Hepatocyte (in vitro differentiated cells): ENCODE data around the gene WFDC12. TPM values are rescaled to one million over a fixed set of nuclear protein-coding genes. Genes with fewer than 3 reads are reported as not detected.

Experiments
- DNase-seq: peaks from one replicate; pipeline ENCODE4 v3.0.0-alpha.2; 2016; ENCODE audit warnings: low spot score
- H2AFZ ChIP-seq: fragments of 200-600 bp; sonication (generic); 2 replicates; pipeline ENCODE4 v1.6.0; 2016; ENCODE audit warnings: antibody characterized with exemption, mild to moderate bottlenecking
- H3K27ac ChIP-seq: fragments of 200-600 bp; sonication (generic); 2 replicates; pipeline ENCODE4 v1.5.1; 2016; ENCODE audit warnings: mild to moderate bottlenecking
- H3K27me3 ChIP-seq: fragments of 200-600 bp; sonication (generic); 2 replicates; pipeline ENCODE4 v1.6.1; 2016
- H3K36me3 ChIP-seq: fragments of 200-600 bp; sonication (generic); replicated peaks from 2 replicates; pipeline ENCODE4 v1.5.1; 2016; ENCODE audit warnings: low read depth; ENCODE audit not compliant: insufficient read depth
- H3K4me1 ChIP-seq: fragments of 200-600 bp; sonication (generic); 2 replicates; pipeline ENCODE4 v1.5.1; 2016; ENCODE audit warnings: mild to moderate bottlenecking, moderate library complexity; ENCODE audit not compliant: insufficient read depth
- H3K4me2 ChIP-seq: fragments of 200-600 bp; sonication (generic); 2 replicates; pipeline ENCODE4 v1.6.0; 2016
- H3K4me3 ChIP-seq: fragments of 200-600 bp; sonication (generic); 2 replicates; pipeline ENCODE4 v1.5.1; 2016; ENCODE audit warnings: mild to moderate bottlenecking
- H3K79me2 ChIP-seq: fragments of 200-600 bp; sonication (generic); 2 replicates; pipeline ENCODE4 v1.6.0; 2017; ENCODE audit warnings: mild to moderate bottlenecking
- H3K9me2 ChIP-seq: fragments of 200-600 bp; sonication (generic); replicated peaks from 2 replicates; pipeline ENCODE4 v1.6.0; 2017; ENCODE audit warnings: mild to moderate bottlenecking; ENCODE audit not compliant: insufficient read depth
- H3K9me3 ChIP-seq: fragments of 200-600 bp; sonication (generic); 2 replicates; pipeline ENCODE4 v1.5.1; 2016; ENCODE audit warnings: low read depth, mild to moderate bottlenecking
- H4K20me1 ChIP-seq: fragments of 200-600 bp; sonication (generic); 2 replicates; pipeline ENCODE4 v1.6.0; 2016; ENCODE audit warnings: mild to moderate bottlenecking; ENCODE audit not compliant: insufficient read depth, poor library complexity, severe bottlenecking
- EZH2 ChIP-seq: fragments of 200-600 bp; sonication (generic); IDR thresholded peaks from 2 replicates; pipeline ENCODE4 v1.6.1; 2016; ENCODE audit warnings: antibody characterized with exemption, mild to moderate bottlenecking, borderline replicate concordance
- EZH2phosphoT487 ChIP-seq: fragments of 200-600 bp; sonication (generic); IDR thresholded peaks from one replicate; pipeline ENCODE4 v1.6.1; 2018; ENCODE audit warnings: antibody characterized with exemption, mild to moderate bottlenecking, low read depth, moderate library complexity; ENCODE audit not compliant: unreplicated experiment, severe bottlenecking
- WGBS: methylation state at CpG from one replicate; pipeline ENCODE4 v1.1.6; 2016; ENCODE audit warnings: low lambda C conversion rate; ENCODE audit errors: missing lambda C conversion rate; 5-methylcytosine and 5-hydroxymethylcytosine counted together
- polyA plus RNA-seq: library from polyadenylated mRNA; unstranded; fragments of >200 nt; fragmentation: Nextera tagmentation; extraction: Ambion mirVana; gene quantifications from 2 replicates; pipeline ENCODE4 v1.2.1, GENCODE V29; 2016
- total RNA-seq: library from RNA; depleted of rRNA; stranded (reverse); fragments of >200 nt; gene quantifications from 2 replicates; pipeline ENCODE4 v1.2.3, GENCODE V29; 2014
- TF ChIP-seq, protein P1 (sequence below): fragments of 200-600 bp; sonication (generic); IDR thresholded peaks from 2 replicates; pipeline ENCODE4 v1.5.1; 2016; ENCODE audit warnings: antibody characterized with exemption, mild to moderate bottlenecking; ENCODE audit not compliant: poor library complexity

The WFDC12 gene
- total and polyA plus RNA-seq, 2 experiments from 2014 or later: not detected

DNA sequence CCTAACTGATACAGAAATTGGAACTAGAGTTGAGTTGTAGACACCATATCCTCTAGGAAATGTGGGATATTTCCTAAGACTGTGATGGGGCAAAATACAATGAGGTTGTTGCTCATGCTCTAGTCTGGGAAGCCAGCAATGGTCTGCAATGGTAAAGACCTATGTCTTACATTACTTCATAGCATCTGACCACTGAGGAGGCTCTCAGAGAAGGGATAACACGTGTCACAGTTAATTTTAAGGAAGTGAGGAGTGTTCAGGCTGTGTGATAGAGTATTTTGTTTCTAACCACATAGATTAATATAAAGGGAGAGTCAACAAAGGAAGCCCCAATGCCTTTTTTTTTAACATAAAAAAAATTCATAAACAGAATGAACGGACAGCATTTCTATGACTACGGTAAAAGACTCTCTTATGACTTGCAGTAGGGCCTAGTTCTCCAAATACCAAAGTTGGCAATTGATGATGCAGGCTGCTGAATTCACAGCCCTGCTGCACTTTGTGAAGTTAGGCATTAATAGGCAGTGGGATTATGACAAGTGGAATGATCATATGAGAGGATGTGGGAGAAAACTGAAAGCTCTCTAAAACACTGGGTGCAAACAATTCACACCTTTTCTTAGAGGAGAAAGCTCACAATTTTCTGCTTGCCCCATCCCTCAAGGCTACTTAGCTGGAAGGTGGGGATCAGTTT, 37.0 kb downstream of the WFDC12 start:
- no peak for DNase-seq
- H3K4me2 ChIP-seq: no peak overlapping the region
- peaks cover 4% of the 10 kb centered on the region for H3K4me1 ChIP-seq
- H3K36me3 ChIP-seq: no peaks in the 10 kb centered on the region
- 94% methylated on average over 3 of the region's 3 CpGs for WGBS
- H3K4me3 ChIP-seq: no peak overlapping the region
- H3K9me2 ChIP-seq: no peaks in the 10 kb centered on the region
- TF ChIP-seq, protein P1, sequence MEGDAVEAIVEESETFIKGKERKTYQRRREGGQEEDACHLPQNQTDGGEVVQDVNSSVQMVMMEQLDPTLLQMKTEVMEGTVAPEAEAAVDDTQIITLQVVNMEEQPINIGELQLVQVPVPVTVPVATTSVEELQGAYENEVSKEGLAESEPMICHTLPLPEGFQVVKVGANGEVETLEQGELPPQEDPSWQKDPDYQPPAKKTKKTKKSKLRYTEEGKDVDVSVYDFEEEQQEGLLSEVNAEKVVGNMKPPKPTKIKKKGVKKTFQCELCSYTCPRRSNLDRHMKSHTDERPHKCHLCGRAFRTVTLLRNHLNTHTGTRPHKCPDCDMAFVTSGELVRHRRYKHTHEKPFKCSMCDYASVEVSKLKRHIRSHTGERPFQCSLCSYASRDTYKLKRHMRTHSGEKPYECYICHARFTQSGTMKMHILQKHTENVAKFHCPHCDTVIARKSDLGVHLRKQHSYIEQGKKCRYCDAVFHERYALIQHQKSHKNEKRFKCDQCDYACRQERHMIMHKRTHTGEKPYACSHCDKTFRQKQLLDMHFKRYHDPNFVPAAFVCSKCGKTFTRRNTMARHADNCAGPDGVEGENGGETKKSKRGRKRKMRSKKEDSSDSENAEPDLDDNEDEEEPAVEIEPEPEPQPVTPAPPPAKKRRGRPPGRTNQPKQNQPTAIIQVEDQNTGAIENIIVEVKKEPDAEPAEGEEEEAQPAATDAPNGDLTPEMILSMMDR: no peak
- no peak for TF ChIP-seq EZH2
- no peak for TF ChIP-seq EZH2phosphoT487
- H3K27me3 ChIP-seq: no peaks in the 10 kb centered on the region
- H2AFZ ChIP-seq: no peak overlapping the region
- peaks cover 3% of the 10 kb centered on the region for H3K9me3 ChIP-seq
- no peaks in the 10 kb centered on the region for H3K79me2 ChIP-seq
- peak overlapping the region; percentile 65 for H3K27ac ChIP-seq
- no peaks in the 10 kb centered on the region for H4K20me1 ChIP-seq

DNA sequence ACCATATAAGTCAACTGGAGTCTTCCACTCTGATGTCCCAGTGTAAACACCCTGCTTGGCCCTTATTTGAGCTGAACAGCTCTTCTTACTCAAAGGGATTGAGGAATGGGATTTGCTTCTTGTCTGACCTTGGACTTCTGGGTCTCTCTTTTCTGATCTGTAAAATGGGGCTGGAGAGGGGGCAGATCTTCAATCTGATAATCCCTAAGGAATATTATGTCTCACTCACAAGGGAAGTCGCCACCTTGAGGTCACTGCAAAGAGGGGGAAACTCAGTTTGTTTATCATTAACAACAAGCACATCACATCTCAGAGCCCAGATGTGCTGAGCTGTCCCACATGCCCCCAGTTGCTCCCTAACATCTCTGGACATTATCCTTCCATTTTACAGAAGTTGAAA, 38.4 kb downstream of the WFDC12 start:
- Histone ChIP-seq H3K4me3 (no peak overlapping the region), H3K9me2 (no peaks in the 10 kb centered on the region), H3K79me2 (no peaks in the 10 kb centered on the region), H3K27ac (no peak overlapping the region), H3K4me2 (no peak overlapping the region), H2AFZ (no peak overlapping the region), H4K20me1 (no peaks in the 10 kb centered on the region), H3K27me3 (no peaks in the 10 kb centered on the region), H3K9me3 (peaks cover 3% of the 10 kb centered on the region), H3K4me1 (peaks cover 4% of the 10 kb centered on the region), H3K36me3 (no peaks in the 10 kb centered on the region)
- WGBS: 100% methylated on average over 1 of the region's 1 CpG
- no peak for TF ChIP-seq EZH2phosphoT487
- no peak for TF ChIP-seq EZH2
- TF ChIP-seq, protein P1: no peak
- DNase-seq: no peak

DNA sequence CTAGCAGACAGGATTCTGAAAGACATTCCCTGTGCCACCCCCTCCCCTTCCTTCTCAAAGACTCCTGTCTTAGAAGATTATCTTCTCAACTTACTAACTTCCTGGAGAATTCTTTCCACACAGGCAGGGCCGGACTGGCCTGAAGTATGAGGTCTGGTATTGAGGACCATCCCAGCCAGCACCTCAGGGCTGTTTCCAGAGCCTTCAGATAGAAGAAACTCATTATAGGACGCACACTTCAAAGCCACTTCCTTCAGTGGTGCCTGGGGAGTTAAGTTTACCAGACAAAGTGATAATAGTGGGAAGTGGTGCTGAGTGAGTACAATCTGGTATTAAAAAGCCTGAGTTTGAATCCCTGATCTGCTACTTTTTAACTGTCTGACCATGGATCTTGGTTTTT, 39.0 kb downstream of the WFDC12 start:
- no peaks in the 10 kb centered on the region for H4K20me1 ChIP-seq
- peaks cover 4% of the 10 kb centered on the region for H3K4me1 ChIP-seq
- no peaks in the 10 kb centered on the region for H3K9me2 ChIP-seq
- no peaks in the 10 kb centered on the region for H3K36me3 ChIP-seq
- 46% methylated on average over 2 of the region's 2 CpGs for WGBS
- no peak overlapping the region for H3K27ac ChIP-seq
- no peak overlapping the region for H2AFZ ChIP-seq
- no peaks in the 10 kb centered on the region for H3K79me2 ChIP-seq
- no peak overlapping the region for H3K4me2 ChIP-seq
- DNase-seq: no peak
- H3K27me3 ChIP-seq: no peaks in the 10 kb centered on the region
- TF ChIP-seq EZH2phosphoT487 (no peak), EZH2 (no peak)
- TF ChIP-seq, protein P1: no peak
- no peak overlapping the region for H3K4me3 ChIP-seq
- H3K9me3 ChIP-seq: peaks cover 3% of the 10 kb centered on the region
